NOMO-1 treated with dmso at 0.1 percent for 144 hours (cell line): ENCODE results near the gene SERTAD1.
"Not testable (repeated sequence)": the region's sequence is repeated elsewhere in the genome, so short reads cannot be mapped to it uniquely, and the experiment has no call there.

Source experiments
- DNase-seq: peaks from one replicate; lab custom pipeline; 2025; ENCODE audit not compliant: unreplicated experiment; lab: John Stamatoyannopoulos, UW

The SERTAD1 gene

GRCh38 chr19:40422748-40423566, 2.8 kb downstream of the SERTAD1 start:
- no peak for DNase-seq

- no peak for DNase-seq
Measured at GRCh38 chr19:40421993-40422747, 3.6 kb downstream of the SERTAD1 start.

GRCh38 chr19:40420766-40421765, 4.7 kb downstream of the SERTAD1 start:
- DNase-seq = peak; percentile 72

- DNase-seq = no peak
Measured at GRCh38 chr19:40420451-40420765, 5.4 kb downstream of the SERTAD1 start.

- no peak for DNase-seq
Measured at GRCh38 chr19:40419780-40420179, 6.0 kb downstream of the SERTAD1 start.

- no peak for DNase-seq
Measured at GRCh38 chr19:40419066-40419612, 6.7 kb downstream of the SERTAD1 start.

- no peak for DNase-seq
Measured at GRCh38 chr19:40418040-40418439, 7.8 kb downstream of the SERTAD1 start.

- DNase-seq = no peak
Measured at GRCh38 chr19:40417643-40417981, 8.2 kb downstream of the SERTAD1 start.

- DNase-seq = no peak
Measured at GRCh38 chr19:40416918-40417642, 8.7 kb downstream of the SERTAD1 start.

GRCh38 chr19:40415768-40416167, 10.0 kb downstream of the SERTAD1 start:
- no peak for DNase-seq

- DNase-seq = no peak
Measured at GRCh38 chr19:40414542-40415535, 11.0 kb downstream of the SERTAD1 start.

- DNase-seq = no peak
Measured at GRCh38 chr19:40413291-40413845, 12.4 kb downstream of the SERTAD1 start, which contains the start of gene PRX. Gene PRX, minus strand, starts transcription at chr19:40413378. Its CDS starts 5,446 bp downstream, at chr19:40407932.

GRCh38 chr19:40412866-40413265, 12.9 kb downstream of the SERTAD1 start:
- no peak for DNase-seq

GRCh38 chr19:40411958-40412499, 13.8 kb downstream of the SERTAD1 start:
- DNase-seq = no peak

- no peak for DNase-seq
Measured at GRCh38 chr19:40411125-40411842, 14.5 kb downstream of the SERTAD1 start.

GRCh38 chr19:40410030-40410389, 15.8 kb downstream of the SERTAD1 start:
- DNase-seq = no peak

GRCh38 chr19:40408598-40408925, 17.2 kb downstream of the SERTAD1 start:
- not testable (repeated sequence) for DNase-seq
